Left ventricle myocardium inferior (tissue), 1 donor: Measurements from ENCODE around the gene LRFN5. TPM values are rescaled to one million over a fixed set of nuclear protein-coding genes. Genes with fewer than 3 reads are reported as not detected.

Source experiments
- DNase-seq: peaks from one replicate; pipeline ENCODE4 v3.0.0-alpha.2; 2020
- H3K27ac ChIP-seq: fragments of 200-600 bp; replicated peaks from 2 replicates; pipeline ENCODE4 v1.8.0; 2021
- H3K27me3 ChIP-seq: fragments of 200-600 bp; 2 replicates; pipeline ENCODE4 v1.8.0; 2021; ENCODE audit warnings: low read depth
- H3K36me3 ChIP-seq: fragments of 200-600 bp; 2 replicates; pipeline ENCODE4 v1.8.0; 2021
- H3K4me1 ChIP-seq: fragments of 200-600 bp; 2 replicates; pipeline ENCODE4 v1.8.0; 2021
- H3K4me3 ChIP-seq: fragments of 200-600 bp; 2 replicates; pipeline ENCODE4 v1.8.0; 2021; ENCODE audit warnings: mild to moderate bottlenecking, moderate library complexity
- H3K9me3 ChIP-seq: fragments of 200-600 bp; replicated peaks from 2 replicates; pipeline ENCODE4 v1.8.0; 2021
- CTCF ChIP-seq: fragments of 200-600 bp; IDR thresholded peaks from 2 replicates; pipeline ENCODE4 v1.8.0; 2021; ENCODE audit warnings: antibody characterized with exemption, mild to moderate bottlenecking, borderline replicate concordance
- intact Hi-C: fragments of 100-400 bp; cut with micrococcal nuclease; formaldehyde crosslinking; loops from one replicate; pipeline ENCODE4 v1.11.0; 2022
- total RNA-seq: library from RNA; stranded (reverse); fragmentation: NEBNext Ultra II Directional; extraction: Animal tissue kit (Norgen Biotek cat#: 25700); gene quantifications from one replicate; pipeline ENCODE4 v1.2.1, GENCODE V29; 2021
- donor health status: DM: no; HTN: yes; CAD: no; lungs with severe emphysema.

Gene LRFN5
- total RNA-seq, 1 donor from 2014 or later: 0.30 TPM

GRCh38 chr14:41761204-41761603, 154.5 kb downstream of the LRFN5 start:
- intact Hi-C loops: no loop called here
- Histone ChIP-seq H3K4me1 (no peaks in the 10 kb centered on the region), H3K27me3 (no peaks in the 10 kb centered on the region), H3K4me3 (no peak overlapping the region), H3K27ac (no peak overlapping the region), H3K9me3 (peaks cover 6% of the 10 kb centered on the region), H3K36me3 (no peaks in the 10 kb centered on the region)
- DNase-seq: no peak
- no peak for TF ChIP-seq CTCF

- no peak for DNase-seq
- Histone ChIP-seq H3K27me3 (no peaks in the 10 kb centered on the region), H3K4me1 (no peaks in the 10 kb centered on the region), H3K36me3 (no peaks in the 10 kb centered on the region), H3K9me3 (no peaks in the 10 kb centered on the region), H3K27ac (no peak overlapping the region), H3K4me3 (no peak overlapping the region)
- no peak for TF ChIP-seq CTCF
- intact Hi-C loops: no loop called here
These were observed 160.1 kb downstream of the LRFN5 start for GRCh38 chr14:41766772-41767171.

GRCh38 chr14:41773536-41774279, 167.0 kb downstream of the LRFN5 start:
- H3K36me3 ChIP-seq: no peaks in the 10 kb centered on the region
- intact Hi-C loops: no loop called here
- no peak for DNase-seq
- no peak overlapping the region for H3K27ac ChIP-seq
- no peak overlapping the region for H3K4me3 ChIP-seq
- H3K4me1 ChIP-seq: no peaks in the 10 kb centered on the region
- H3K27me3 ChIP-seq: no peaks in the 10 kb centered on the region
- no peak for TF ChIP-seq CTCF
- H3K9me3 ChIP-seq: peaks cover 8% of the 10 kb centered on the region

GRCh38 chr14:41782511-41782910, 175.8 kb downstream of the LRFN5 start:
- H3K9me3 ChIP-seq: no peaks in the 10 kb centered on the region
- H3K4me1 ChIP-seq: no peaks in the 10 kb centered on the region
- intact Hi-C loops: no loop called here
- H3K27ac ChIP-seq: no peak overlapping the region
- H3K27me3 ChIP-seq: no peaks in the 10 kb centered on the region
- DNase-seq: no peak
- no peak for TF ChIP-seq CTCF
- no peak overlapping the region for H3K4me3 ChIP-seq
- no peaks in the 10 kb centered on the region for H3K36me3 ChIP-seq

- Histone ChIP-seq H3K4me1 (no peaks in the 10 kb centered on the region), H3K9me3 (no peaks in the 10 kb centered on the region), H3K4me3 (no peak overlapping the region), H3K27ac (no peak overlapping the region), H3K27me3 (no peaks in the 10 kb centered on the region), H3K36me3 (no peaks in the 10 kb centered on the region)
- intact Hi-C loops: no loop called here
- no peak for DNase-seq
- no peak for TF ChIP-seq CTCF
These were observed 176.7 kb downstream of the LRFN5 start for GRCh38 chr14:41783403-41783802.
